K562 (cell line): Measurements from ENCODE around the gene MRI1. TPM values are rescaled to one million over a fixed set of nuclear protein-coding genes. Genes with fewer than 3 reads are reported as not detected.

Experiments
- DPF2 ChIP-seq: fragments of 450-650 bp; IDR thresholded peaks from 2 replicates; pipeline ENCODE4 v1.6.1; 2016
- HDAC8 ChIP-seq: fragments of 450-650 bp; IDR thresholded peaks from 2 replicates; pipeline ENCODE4 v1.6.1; 2016; ENCODE audit warnings: mild to moderate bottlenecking, missing genetic modification characterization, moderate library complexity, missing compliant biosample characterization
- KLF1 ChIP-seq: fragments of 450-650 bp; IDR thresholded peaks from 2 replicates; pipeline ENCODE4 v1.6.1; 2016; ENCODE audit warnings: missing genetic modification characterization, missing compliant biosample characterization
- PHB2 ChIP-seq: fragments of 450-650 bp; IDR thresholded peaks from 2 replicates; pipeline ENCODE4 v1.6.1; 2017; ENCODE audit warnings: low read depth
- POLR2G ChIP-seq: fragments of 200-400 bp; formaldehyde crosslinking; IDR thresholded peaks from 2 replicates; pipeline ENCODE4 v1.6.1; 2017; ENCODE audit warnings: low read depth, mild to moderate bottlenecking, antibody characterized with exemption, low read length, moderate library complexity
- SP2 ChIP-seq: IDR thresholded peaks from 2 replicates; pipeline ENCODE4 v1.6.1; 2011; ENCODE audit warnings: mild to moderate bottlenecking, low read depth, low read length, moderate library complexity; ENCODE audit not compliant: poor library complexity, severe bottlenecking; ENCODE audit errors: extremely low read depth
- ZNF436 ChIP-seq: fragments of 250-450, 450-650 bp; sonication (Bioruptor Pico); formaldehyde crosslinking; IDR thresholded peaks from 2 replicates; pipeline ENCODE4 v1.7.0; 2020; ENCODE audit warnings: mild to moderate bottlenecking
- ZNF445 ChIP-seq: fragments of 250-450 bp; sonication (Bioruptor Pico); IDR thresholded peaks from 2 replicates; pipeline ENCODE4 v1.4.0; 2020; ENCODE audit warnings: low read depth, mild to moderate bottlenecking, moderate library complexity
- polyA plus RNA-seq, 8 experiments: library from polyadenylated mRNA; depleted of rRNA in 4 of 8; stranded (reverse) in 5 of 8; unstranded in 3 of 8; fragments of >200 nt; fragmentation: Nextera tagmentation in 2 of 8; fragmentation: Illumina TruSeq in 1 of 8; extraction: Ambion mirVana in 2 of 8; extraction: Trizol in 1 of 8; gene quantifications; 2 replicates each; pipeline versions ENCODE4 v1.2.1 to v1.2.3, GENCODE V29; 2011 to 2014; ENCODE audit warnings: inconsistent platforms in 1 of 8, missing spikeins in 1 of 8
- total RNA-seq, 7 experiments: library from RNA; depleted of rRNA in 6 of 7; stranded (reverse); fragments of >200 nt in 6 of 7; fragmentation: Illumina TruSeq in 2 of 7; extraction: Trizol in 2 of 7; gene quantifications; 2 replicates each; pipeline versions ENCODE4 v1.2.1 to v1.2.3, GENCODE V29; 2011 to 2021; ENCODE audit warnings: low replicate concordance in 1 of 7
- TF ChIP-seq, protein P1 (sequence below): fragments of 250-450 bp; sonication (Bioruptor Pico); IDR thresholded peaks from 2 replicates; pipeline ENCODE4 v1.4.0; 2020
- TF ChIP-seq, protein P2 (sequence below): fragments of 450-650 bp; IDR thresholded peaks from 2 replicates; pipeline ENCODE4 v1.6.1; 2017; ENCODE audit warnings: antibody characterized with exemption, mild to moderate bottlenecking
- TF ChIP-seq, protein P3 (sequence below): fragments of 250-450 bp; sonication (Bioruptor Pico); IDR thresholded peaks from 2 replicates; pipeline ENCODE4 v1.9.0; 2021; ENCODE audit warnings: mild to moderate bottlenecking, inconsistent platforms
- TF ChIP-seq, protein P4 (sequence below): fragments of 450-650 bp; IDR thresholded peaks from 2 replicates; pipeline ENCODE4 v1.6.1; 2018; ENCODE audit not compliant: partially characterized antibody
- TF ChIP-seq, protein P5 (sequence below): sonication (generic); formaldehyde crosslinking; IDR thresholded peaks from 2 replicates; pipeline ENCODE4 v1.8.0; 2022; ENCODE audit warnings: mild to moderate bottlenecking, missing genetic modification reagents

The MRI1 gene
- total and polyA plus RNA-seq, 9 of the 15 experiments (the other 6 are each of a cell fraction or from before 2014, with no cell fraction given): 5.5 to 57.4 (median 28.2) TPM

DNA sequence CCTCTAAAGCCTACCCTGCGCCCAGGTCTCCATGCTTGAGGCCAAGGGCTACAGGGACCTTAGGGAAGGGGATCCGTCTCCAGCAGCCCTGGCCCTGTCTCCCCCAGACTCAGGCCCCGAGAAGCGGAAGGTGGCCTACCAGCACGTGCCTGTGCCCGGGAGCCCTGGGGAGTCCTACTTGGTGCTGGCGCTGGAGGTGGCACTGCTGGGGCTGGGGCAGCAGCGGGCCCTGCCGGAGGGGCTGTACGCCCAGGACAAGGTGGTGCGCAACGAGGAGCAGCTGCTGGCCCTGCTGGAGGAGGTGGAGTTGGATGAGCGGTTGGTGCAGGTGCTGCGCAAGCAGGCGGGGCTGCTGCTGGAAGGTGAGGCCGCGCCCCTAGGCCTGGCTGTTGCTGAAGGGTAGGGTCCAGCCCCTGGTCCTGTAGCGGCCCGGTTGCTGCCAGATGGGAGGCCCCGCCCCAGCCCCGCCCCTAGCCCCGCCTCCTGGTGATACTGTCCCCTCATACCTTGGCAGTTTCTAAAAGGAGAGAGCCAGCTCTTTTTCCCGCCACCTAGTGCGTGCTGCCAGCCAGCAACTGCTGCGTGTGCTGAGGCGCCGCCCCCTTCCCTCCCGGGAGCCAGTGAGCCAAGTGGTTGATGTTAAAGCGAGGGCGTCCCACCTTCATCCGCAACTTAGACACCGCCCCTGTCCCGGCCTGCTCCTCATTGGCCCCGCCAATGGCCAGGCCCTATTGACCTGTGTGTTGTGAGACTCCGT lies 53.5 kb downstream of the MRI1 start (continued):
- TF ChIP-seq POLR2G (peak; percentile 62), PHB2 (no peak), ZNF445 (CRISPR knock-in tag) (no peak), KLF1 (no peak), ZNF436 (CRISPR knock-in tag) (no peak), SP2 (no peak), DPF2 (no peak; the same call in 1 of the 2 replicates), HDAC8 (tag) (no peak)
- TF ChIP-seq, protein P1, sequence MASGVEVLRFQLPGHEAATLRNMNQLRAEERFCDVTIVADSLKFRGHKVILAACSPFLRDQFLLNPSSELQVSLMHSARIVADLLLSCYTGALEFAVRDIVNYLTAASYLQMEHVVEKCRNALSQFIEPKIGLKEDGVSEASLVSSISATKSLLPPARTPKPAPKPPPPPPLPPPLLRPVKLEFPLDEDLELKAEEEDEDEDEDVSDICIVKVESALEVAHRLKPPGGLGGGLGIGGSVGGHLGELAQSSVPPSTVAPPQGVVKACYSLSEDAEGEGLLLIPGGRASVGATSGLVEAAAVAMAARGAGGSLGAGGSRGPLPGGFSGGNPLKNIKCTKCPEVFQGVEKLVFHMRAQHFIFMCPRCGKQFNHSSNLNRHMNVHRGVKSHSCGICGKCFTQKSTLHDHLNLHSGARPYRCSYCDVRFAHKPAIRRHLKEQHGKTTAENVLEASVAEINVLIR: no peak
- TF ChIP-seq, protein P2, sequence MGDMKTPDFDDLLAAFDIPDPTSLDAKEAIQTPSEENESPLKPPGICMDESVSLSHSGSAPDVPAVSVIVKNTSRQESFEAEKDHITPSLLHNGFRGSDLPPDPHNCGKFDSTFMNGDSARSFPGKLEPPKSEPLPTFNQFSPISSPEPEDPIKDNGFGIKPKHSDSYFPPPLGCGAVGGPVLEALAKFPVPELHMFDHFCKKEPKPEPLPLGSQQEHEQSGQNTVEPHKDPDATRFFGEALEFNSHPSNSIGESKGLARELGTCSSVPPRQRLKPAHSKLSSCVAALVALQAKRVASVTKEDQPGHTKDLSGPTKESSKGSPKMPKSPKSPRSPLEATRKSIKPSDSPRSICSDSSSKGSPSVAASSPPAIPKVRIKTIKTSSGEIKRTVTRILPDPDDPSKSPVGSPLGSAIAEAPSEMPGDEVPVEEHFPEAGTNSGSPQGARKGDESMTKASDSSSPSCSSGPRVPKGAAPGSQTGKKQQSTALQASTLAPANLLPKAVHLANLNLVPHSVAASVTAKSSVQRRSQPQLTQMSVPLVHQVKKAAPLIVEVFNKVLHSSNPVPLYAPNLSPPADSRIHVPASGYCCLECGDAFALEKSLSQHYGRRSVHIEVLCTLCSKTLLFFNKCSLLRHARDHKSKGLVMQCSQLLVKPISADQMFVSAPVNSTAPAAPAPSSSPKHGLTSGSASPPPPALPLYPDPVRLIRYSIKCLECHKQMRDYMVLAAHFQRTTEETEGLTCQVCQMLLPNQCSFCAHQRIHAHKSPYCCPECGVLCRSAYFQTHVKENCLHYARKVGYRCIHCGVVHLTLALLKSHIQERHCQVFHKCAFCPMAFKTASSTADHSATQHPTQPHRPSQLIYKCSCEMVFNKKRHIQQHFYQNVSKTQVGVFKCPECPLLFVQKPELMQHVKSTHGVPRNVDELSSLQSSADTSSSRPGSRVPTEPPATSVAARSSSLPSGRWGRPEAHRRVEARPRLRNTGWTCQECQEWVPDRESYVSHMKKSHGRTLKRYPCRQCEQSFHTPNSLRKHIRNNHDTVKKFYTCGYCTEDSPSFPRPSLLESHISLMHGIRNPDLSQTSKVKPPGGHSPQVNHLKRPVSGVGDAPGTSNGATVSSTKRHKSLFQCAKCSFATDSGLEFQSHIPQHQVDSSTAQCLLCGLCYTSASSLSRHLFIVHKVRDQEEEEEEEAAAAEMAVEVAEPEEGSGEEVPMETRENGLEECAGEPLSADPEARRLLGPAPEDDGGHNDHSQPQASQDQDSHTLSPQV: no peak
- TF ChIP-seq, protein P3, sequence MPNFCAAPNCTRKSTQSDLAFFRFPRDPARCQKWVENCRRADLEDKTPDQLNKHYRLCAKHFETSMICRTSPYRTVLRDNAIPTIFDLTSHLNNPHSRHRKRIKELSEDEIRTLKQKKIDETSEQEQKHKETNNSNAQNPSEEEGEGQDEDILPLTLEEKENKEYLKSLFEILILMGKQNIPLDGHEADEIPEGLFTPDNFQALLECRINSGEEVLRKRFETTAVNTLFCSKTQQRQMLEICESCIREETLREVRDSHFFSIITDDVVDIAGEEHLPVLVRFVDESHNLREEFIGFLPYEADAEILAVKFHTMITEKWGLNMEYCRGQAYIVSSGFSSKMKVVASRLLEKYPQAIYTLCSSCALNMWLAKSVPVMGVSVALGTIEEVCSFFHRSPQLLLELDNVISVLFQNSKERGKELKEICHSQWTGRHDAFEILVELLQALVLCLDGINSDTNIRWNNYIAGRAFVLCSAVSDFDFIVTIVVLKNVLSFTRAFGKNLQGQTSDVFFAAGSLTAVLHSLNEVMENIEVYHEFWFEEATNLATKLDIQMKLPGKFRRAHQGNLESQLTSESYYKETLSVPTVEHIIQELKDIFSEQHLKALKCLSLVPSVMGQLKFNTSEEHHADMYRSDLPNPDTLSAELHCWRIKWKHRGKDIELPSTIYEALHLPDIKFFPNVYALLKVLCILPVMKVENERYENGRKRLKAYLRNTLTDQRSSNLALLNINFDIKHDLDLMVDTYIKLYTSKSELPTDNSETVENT (CRISPR knock-in tag): peak; percentile 51; the same call in 1 of the 2 replicates
- TF ChIP-seq, protein P4, sequence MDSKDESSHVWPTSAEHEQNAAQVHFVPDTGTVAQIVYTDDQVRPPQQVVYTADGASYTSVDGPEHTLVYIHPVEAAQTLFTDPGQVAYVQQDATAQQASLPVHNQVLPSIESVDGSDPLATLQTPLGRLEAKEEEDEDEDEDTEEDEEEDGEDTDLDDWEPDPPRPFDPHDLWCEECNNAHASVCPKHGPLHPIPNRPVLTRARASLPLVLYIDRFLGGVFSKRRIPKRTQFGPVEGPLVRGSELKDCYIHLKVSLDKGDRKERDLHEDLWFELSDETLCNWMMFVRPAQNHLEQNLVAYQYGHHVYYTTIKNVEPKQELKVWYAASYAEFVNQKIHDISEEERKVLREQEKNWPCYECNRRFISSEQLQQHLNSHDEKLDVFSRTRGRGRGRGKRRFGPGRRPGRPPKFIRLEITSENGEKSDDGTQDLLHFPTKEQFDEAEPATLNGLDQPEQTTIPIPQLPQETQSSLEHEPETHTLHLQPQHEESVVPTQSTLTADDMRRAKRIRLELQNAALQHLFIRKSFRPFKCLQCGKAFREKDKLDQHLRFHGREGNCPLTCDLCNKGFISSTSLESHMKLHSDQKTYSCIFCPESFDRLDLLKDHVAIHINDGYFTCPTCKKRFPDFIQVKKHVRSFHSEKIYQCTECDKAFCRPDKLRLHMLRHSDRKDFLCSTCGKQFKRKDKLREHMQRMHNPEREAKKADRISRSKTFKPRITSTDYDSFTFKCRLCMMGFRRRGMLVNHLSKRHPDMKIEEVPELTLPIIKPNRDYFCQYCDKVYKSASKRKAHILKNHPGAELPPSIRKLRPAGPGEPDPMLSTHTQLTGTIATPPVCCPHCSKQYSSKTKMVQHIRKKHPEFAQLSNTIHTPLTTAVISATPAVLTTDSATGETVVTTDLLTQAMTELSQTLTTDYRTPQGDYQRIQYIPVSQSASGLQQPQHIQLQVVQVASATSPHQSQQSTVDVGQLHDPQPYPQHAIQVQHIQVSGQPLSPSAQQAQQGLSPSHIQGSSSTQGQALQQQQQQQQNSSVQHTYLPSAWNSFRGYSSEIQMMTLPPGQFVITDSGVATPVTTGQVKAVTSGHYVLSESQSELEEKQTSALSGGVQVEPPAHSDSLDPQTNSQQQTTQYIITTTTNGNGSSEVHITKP: no peak
- TF ChIP-seq, protein P5, sequence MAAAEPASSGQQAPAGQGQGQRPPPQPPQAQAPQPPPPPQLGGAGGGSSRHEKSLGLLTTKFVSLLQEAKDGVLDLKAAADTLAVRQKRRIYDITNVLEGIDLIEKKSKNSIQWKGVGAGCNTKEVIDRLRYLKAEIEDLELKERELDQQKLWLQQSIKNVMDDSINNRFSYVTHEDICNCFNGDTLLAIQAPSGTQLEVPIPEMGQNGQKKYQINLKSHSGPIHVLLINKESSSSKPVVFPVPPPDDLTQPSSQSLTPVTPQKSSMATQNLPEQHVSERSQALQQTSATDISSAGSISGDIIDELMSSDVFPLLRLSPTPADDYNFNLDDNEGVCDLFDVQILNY (CRISPR knock-in tag): no peak
